ENCODE results near the gene FAM53B. TPM values are rescaled to one million over a fixed set of nuclear protein-coding genes. Genes with fewer than 3 reads are reported as not detected.

The FAM53B gene
- total RNA-seq, 1 experiment from 2014 or later, result 9.8 TPM

- no peaks in the 10 kb centered on the region for H4K20me1 ChIP-seq (ENCODE audit: insufficient read depth)
These were observed 18.4 kb downstream of the FAM53B start for GRCh38 chr10:124725791-124726190.

DNA sequence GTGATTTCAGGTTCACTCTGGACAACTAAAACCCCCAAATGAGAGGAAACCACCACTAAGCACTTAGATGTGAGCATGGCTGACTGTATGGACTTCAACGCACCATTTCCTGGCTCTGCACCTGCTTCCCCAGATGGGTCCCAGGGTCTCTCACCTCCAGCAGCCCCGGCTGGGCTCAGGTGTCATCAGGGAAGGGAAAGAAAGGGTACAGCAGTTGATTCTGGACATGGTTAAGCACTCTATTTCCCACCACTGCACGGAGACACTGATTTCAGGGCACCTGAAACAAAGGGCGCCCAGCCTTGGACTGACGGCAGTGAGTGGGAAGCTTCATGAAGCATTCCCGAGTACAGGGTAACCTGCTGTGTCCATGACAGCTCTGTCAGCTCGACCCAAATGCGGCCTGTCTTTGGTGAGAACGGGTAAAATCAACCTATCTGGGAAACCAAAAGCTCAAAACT lies 19.0 kb downstream of the FAM53B start:
- TF ChIP-seq, protein P1, sequence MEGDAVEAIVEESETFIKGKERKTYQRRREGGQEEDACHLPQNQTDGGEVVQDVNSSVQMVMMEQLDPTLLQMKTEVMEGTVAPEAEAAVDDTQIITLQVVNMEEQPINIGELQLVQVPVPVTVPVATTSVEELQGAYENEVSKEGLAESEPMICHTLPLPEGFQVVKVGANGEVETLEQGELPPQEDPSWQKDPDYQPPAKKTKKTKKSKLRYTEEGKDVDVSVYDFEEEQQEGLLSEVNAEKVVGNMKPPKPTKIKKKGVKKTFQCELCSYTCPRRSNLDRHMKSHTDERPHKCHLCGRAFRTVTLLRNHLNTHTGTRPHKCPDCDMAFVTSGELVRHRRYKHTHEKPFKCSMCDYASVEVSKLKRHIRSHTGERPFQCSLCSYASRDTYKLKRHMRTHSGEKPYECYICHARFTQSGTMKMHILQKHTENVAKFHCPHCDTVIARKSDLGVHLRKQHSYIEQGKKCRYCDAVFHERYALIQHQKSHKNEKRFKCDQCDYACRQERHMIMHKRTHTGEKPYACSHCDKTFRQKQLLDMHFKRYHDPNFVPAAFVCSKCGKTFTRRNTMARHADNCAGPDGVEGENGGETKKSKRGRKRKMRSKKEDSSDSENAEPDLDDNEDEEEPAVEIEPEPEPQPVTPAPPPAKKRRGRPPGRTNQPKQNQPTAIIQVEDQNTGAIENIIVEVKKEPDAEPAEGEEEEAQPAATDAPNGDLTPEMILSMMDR (conservative IDR thresholded peaks at IDR 0.05), result no peak
- no peak for TF ChIP-seq EZH2 (IDR thresholded peaks at IDR 0.05; ENCODE audit: low read depth)
- Histone ChIP-seq H3K4me3 (no peak overlapping the region), H3K9me3 (ENCODE audit: insufficient read depth, low read depth) (no peaks in the 10 kb centered on the region), H4K20me1 (ENCODE audit: insufficient read depth) (no peaks in the 10 kb centered on the region), H3K27ac (no peak overlapping the region), H3K9me2 (ENCODE audit: insufficient read depth) (no peaks in the 10 kb centered on the region), H2AFZ (no peak overlapping the region), H3K27me3 (ENCODE audit: insufficient read depth, low read depth) (no peaks in the 10 kb centered on the region), H3K79me2 (ENCODE audit: low read depth) (no peaks in the 10 kb centered on the region), H3K4me1 (replicated peaks; ENCODE audit: insufficient read depth) (no peaks in the 10 kb centered on the region), H3F3A (ENCODE audit: insufficient read depth, low read depth) (no peaks in the 10 kb centered on the region), H3K4me2 (no peak overlapping the region), H3K36me3 (ENCODE audit: low read depth) (no peaks in the 10 kb centered on the region)
- no TSS peak for BruUV-seq (replicated peaks)
- ChIA-PET POLR2A (ENCODE audit: unreplicated experiment) (no interaction called here), CTCF (no interaction called here)
- intact Hi-C loops (cut with micrococcal nuclease; ENCODE audit: unreplicated experiment), result no loop called here
- no peak for DNase-seq

More at GRCh38 chr10:124725791-124726190, 18.4 kb downstream of the FAM53B start:
- ChIA-PET CTCF (no interaction called here), POLR2A (ENCODE audit: unreplicated experiment) (no interaction called here)
- Histone ChIP-seq H3K9me2 (ENCODE audit: insufficient read depth) (no peaks in the 10 kb centered on the region), H3K36me3 (ENCODE audit: low read depth) (no peaks in the 10 kb centered on the region), H3K27ac (no peak overlapping the region), H2AFZ (no peak overlapping the region), H3K9me3 (ENCODE audit: insufficient read depth, low read depth) (no peaks in the 10 kb centered on the region), H3K79me2 (ENCODE audit: low read depth) (no peaks in the 10 kb centered on the region), H3K4me2 (no peak overlapping the region), H3K4me3 (no peak overlapping the region), H3K4me1 (replicated peaks; ENCODE audit: insufficient read depth) (no peaks in the 10 kb centered on the region), H3F3A (ENCODE audit: insufficient read depth, low read depth) (no peaks in the 10 kb centered on the region), H3K27me3 (ENCODE audit: insufficient read depth, low read depth) (no peaks in the 10 kb centered on the region)
- no TSS peak for BruUV-seq (replicated peaks)
- DNase-seq, result no peak
- intact Hi-C loops (cut with micrococcal nuclease; ENCODE audit: unreplicated experiment), result no loop called here
- no peak for TF ChIP-seq EZH2 (IDR thresholded peaks at IDR 0.05; ENCODE audit: low read depth)
- TF ChIP-seq, protein P1 (conservative IDR thresholded peaks at IDR 0.05), result no peak

GRCh38 chr10:124724279-124725027 lies 19.7 kb downstream of the FAM53B start:
- Histone ChIP-seq H2AFZ (no peak overlapping the region), H3K27me3 (ENCODE audit: insufficient read depth, low read depth) (no peaks in the 10 kb centered on the region), H3K36me3 (ENCODE audit: low read depth) (no peaks in the 10 kb centered on the region), H3K9me2 (ENCODE audit: insufficient read depth) (no peaks in the 10 kb centered on the region), H4K20me1 (ENCODE audit: insufficient read depth) (no peaks in the 10 kb centered on the region), H3K4me3 (no peak overlapping the region), H3K4me1 (replicated peaks; ENCODE audit: insufficient read depth) (no peaks in the 10 kb centered on the region), H3K79me2 (ENCODE audit: low read depth) (no peaks in the 10 kb centered on the region), H3F3A (ENCODE audit: insufficient read depth, low read depth) (no peaks in the 10 kb centered on the region), H3K27ac (no peak overlapping the region), H3K9me3 (ENCODE audit: insufficient read depth, low read depth) (no peaks in the 10 kb centered on the region), H3K4me2 (no peak overlapping the region)
- CTCF ChIA-PET, result no interaction called here
- POLR2A ChIA-PET (ENCODE audit: unreplicated experiment), result no interaction called here
- DNase-seq, result no peak
- BruUV-seq (replicated peaks), result no TSS peak
- intact Hi-C loops (cut with micrococcal nuclease; ENCODE audit: unreplicated experiment), result no loop called here
- TF ChIP-seq, protein P1 (conservative IDR thresholded peaks at IDR 0.05), result no peak
- no peak for TF ChIP-seq EZH2 (IDR thresholded peaks at IDR 0.05; ENCODE audit: low read depth)
